ENCODE data around the gene GPR17. TPM values are rescaled to one million over a fixed set of nuclear protein-coding genes. Genes with fewer than 3 reads are reported as not detected.

Gene GPR17
- total RNA-seq, 4 donors from 2014 or later, result 0.20 TPM; not detected in 3

DNA sequence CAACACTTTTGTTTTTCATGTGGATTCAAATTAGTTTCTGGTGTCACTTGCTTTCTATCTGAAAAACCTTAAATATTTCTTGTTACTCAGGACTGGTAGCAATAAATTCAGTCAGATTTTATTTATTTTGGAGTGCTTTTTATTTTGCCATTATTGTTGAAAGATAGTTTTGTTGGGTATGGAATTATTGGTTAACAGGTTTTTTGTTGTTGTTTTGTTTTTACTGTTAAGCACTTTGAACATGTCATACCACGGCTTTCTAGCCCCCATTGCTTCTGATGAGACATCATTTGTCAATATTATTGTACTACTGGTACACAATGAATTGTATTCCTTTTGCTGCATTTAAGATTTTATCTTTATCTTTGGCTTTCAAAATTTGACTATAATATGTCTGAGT is 42.5 kb downstream of the GPR17 start:
- intact Hi-C loops (cut with DNase I; ENCODE audit: low total_unique reads) (no loop called here), in situ Hi-C loops (cut with MboI; ENCODE audit: low sequenced_read_pairs in 4 of 4) (no loop called here)
- Histone ChIP-seq H3K36me3 (no peaks in the 10 kb centered on the region), H3K27me3 (no peaks in the 10 kb centered on the region), H3K4me3 (no peak overlapping the region), H3K4me1 (no peaks in the 10 kb centered on the region), H3K9me3 (no peaks in the 10 kb centered on the region), H3K27ac (no peak overlapping the region)
- ATAC-seq (no peak), DNase-seq (no peak)
- TF ChIP-seq, protein P1, sequence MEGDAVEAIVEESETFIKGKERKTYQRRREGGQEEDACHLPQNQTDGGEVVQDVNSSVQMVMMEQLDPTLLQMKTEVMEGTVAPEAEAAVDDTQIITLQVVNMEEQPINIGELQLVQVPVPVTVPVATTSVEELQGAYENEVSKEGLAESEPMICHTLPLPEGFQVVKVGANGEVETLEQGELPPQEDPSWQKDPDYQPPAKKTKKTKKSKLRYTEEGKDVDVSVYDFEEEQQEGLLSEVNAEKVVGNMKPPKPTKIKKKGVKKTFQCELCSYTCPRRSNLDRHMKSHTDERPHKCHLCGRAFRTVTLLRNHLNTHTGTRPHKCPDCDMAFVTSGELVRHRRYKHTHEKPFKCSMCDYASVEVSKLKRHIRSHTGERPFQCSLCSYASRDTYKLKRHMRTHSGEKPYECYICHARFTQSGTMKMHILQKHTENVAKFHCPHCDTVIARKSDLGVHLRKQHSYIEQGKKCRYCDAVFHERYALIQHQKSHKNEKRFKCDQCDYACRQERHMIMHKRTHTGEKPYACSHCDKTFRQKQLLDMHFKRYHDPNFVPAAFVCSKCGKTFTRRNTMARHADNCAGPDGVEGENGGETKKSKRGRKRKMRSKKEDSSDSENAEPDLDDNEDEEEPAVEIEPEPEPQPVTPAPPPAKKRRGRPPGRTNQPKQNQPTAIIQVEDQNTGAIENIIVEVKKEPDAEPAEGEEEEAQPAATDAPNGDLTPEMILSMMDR (IDR thresholded peaks at IDR 0.05 in 4 of 5, conservative IDR thresholded peaks at IDR 0.05 in 1 of 5), result no peak
- no peak for TF ChIP-seq POLR2A (IDR thresholded peaks at IDR 0.05)

DNA sequence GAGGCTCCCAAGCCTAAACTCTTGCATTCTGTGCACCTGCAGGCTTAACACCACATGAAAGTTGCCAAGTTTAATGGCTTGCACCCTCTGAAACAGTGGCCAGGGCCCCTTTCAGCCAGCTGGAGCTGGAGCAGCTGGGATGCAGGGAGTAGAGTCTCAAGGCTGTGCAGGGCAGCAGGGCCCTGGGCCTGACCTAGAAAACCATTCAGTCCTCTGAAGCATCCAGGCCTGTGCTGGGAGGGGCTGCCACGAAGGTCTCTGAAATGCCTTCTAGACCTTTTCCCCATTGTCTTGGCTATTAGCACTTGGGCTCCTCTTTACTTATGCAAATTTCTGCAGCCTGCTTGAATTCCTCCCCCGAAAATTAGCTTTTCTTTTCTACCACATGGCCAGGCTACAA is 44.7 kb downstream of the GPR17 start:
- DNase-seq, result no peak
- H3K27me3 ChIP-seq, result no peaks in the 10 kb centered on the region
- H3K27ac ChIP-seq, result no peak overlapping the region
- no peaks in the 10 kb centered on the region for H3K4me1 ChIP-seq
- intact Hi-C loops (cut with DNase I; ENCODE audit: low total_unique reads), result no loop called here
- no peak for ATAC-seq
- H3K9me3 ChIP-seq, result no peaks in the 10 kb centered on the region
- in situ Hi-C loops (cut with MboI; ENCODE audit: low sequenced_read_pairs in 4 of 4), result no loop called here
- TF ChIP-seq, protein P1 (IDR thresholded peaks at IDR 0.05 in 4 of 5, conservative IDR thresholded peaks at IDR 0.05 in 1 of 5), result no peak
- TF ChIP-seq POLR2A (IDR thresholded peaks at IDR 0.05), result no peak
- no peak overlapping the region for H3K4me3 ChIP-seq
- no peaks in the 10 kb centered on the region for H3K36me3 ChIP-seq

DNA sequence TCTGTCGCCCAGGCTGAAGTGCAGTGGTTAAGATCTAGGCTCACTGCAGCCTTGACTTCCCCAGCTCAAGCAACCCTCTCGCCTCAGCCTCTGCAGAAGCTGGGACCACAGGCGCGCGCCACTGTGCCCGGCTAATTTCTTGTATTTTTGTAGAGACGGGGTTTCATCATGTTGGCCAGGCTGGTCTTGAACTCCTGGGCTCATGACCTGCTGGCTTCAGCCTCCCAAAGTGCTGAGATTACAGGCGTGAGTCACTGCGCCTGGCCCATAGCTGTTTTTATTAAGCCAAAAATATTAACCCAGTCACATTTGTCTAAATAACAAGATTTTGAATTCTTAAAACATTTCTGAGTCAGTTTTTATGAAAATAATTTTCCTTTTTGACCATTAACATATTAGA is 49.0 kb downstream of the GPR17 start:
- no peak for ATAC-seq
- in situ Hi-C loops (cut with MboI; ENCODE audit: low sequenced_read_pairs in 4 of 4), result no loop called here
- DNase-seq, result no peak

DNA sequence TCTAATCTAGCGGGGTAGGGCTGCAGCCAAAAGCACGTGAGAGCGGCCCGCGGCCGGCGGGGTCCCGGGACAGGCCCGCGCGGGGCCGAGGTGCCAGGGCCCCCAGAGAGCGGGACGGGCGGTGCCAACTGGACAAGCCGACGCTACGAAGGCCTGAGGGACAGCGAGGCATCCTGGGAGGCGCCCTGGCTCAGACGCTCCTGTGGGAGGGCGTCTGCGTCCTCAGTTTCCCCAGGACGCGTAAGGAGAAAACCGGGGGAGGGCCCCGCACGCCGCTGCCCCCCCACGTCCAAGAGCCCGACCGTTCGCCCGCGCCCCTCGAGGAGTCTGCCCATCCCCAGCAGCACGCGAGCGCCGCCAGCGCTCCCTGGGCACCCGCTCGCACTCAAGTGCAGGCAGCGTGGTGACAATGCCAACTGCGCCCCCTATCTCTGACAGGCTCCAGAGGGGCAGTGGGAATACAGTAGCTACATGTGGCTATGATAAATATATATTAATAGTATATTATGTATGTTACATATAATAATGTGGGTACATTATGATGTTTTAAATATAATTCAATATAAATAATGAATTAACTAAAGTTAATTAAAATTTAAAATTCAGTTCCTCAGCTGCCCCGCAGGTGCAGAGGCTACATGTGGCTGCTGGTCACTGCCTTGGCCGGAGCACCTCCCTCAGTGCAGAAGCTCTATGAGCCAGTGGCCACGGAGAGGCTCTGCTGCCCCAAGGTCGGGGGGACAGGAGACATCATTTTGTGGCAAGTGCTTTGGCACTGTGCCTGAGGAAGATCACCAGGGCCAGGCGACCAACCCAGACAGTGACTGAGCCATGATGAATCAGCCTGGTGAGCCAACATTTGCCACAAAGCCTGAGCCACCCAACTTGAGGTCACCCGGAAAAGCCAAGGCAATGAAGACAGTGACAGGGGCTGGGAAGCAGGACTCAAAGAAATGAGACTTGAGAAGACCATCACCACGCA is 49.8 kb downstream of the GPR17 start:
- DNase-seq, result peak in 1 of 2 donors; percentile 61
- Histone ChIP-seq H3K9me3 (no peaks in the 10 kb centered on the region), H3K4me3 (peak overlapping the region; percentile 43 to 67 (median 48)), H3K27me3 (no peaks in the 10 kb centered on the region), H3K36me3 (no peaks in the 10 kb centered on the region), H3K27ac (peak overlapping the region in 2 of 4 donors; percentile 4 to 35), H3K4me1 (peaks cover 7% of the 10 kb centered on the region in 2 donors)
- intact Hi-C loops (cut with DNase I; ENCODE audit: low total_unique reads), result loop anchor here (5.0 kb wide), 1 partner anchor 103 kb away; no protein-coding TSS in a partner anchor
- in situ Hi-C loops (cut with MboI; ENCODE audit: low sequenced_read_pairs in 4 of 4), result no loop called here
- TF ChIP-seq, protein P1 (IDR thresholded peaks at IDR 0.05 in 4 of 5, conservative IDR thresholded peaks at IDR 0.05 in 1 of 5), result peak; percentile 8 to 76 (median 42)
- TF ChIP-seq POLR2A (IDR thresholded peaks at IDR 0.05), result no peak
- peak; percentile 20 to 62 for ATAC-seq

More for the DNA sequence above, 49.0 kb downstream of the GPR17 start:
- TF ChIP-seq, protein P1 (IDR thresholded peaks at IDR 0.05 in 4 of 5, conservative IDR thresholded peaks at IDR 0.05 in 1 of 5), result no peak
- no peak for TF ChIP-seq POLR2A (IDR thresholded peaks at IDR 0.05)
- intact Hi-C loops (cut with DNase I; ENCODE audit: low total_unique reads), result loop anchor here (5.0 kb wide), 1 partner anchor 103 kb away; no protein-coding TSS in a partner anchor
- Histone ChIP-seq H3K27ac (peak overlapping the region in 1 of 4 donors; percentile 35), H3K4me3 (peak overlapping the region; percentile 43 to 67 (median 48)), H3K27me3 (no peaks in the 10 kb centered on the region), H3K9me3 (no peaks in the 10 kb centered on the region), H3K4me1 (no peaks in the 10 kb centered on the region), H3K36me3 (no peaks in the 10 kb centered on the region)
